ENCODE results near the gene TLCD2.
"Not testable (repeated sequence)": the region's sequence is repeated elsewhere in the genome, so short reads cannot be mapped to it uniquely, and the experiment has no call there.

Gene TLCD2

GRCh38 chr17:1735834-1736347 lies 25.7 kb upstream of the TLCD2 start:
- no peak for DNase-seq (ENCODE audit: low spot score)

- no peak for DNase-seq (ENCODE audit: low spot score)
These were observed 25.2 kb upstream of the TLCD2 start for GRCh38 chr17:1735418-1735817.

DNA sequence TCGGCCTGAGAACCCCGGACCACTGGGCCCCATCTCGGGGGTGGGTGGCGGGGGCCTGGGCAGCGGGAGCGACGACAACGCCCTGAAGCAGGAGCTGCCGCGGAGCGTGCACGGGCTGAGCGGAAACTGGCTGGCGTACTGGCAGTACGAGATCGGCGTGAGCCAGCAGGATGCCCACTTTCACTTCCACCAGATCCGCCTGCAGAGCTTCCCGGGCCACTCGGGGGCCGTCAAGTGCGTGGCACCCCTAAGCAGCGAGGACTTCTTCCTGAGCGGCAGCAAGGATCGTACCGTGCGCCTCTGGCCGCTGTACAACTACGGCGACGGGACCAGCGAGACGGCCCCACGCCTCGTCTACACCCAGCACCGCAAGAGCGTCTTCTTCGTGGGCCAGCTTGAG lies 23.6 kb upstream of the TLCD2 start:
- no peak for DNase-seq (ENCODE audit: low spot score)

DNA sequence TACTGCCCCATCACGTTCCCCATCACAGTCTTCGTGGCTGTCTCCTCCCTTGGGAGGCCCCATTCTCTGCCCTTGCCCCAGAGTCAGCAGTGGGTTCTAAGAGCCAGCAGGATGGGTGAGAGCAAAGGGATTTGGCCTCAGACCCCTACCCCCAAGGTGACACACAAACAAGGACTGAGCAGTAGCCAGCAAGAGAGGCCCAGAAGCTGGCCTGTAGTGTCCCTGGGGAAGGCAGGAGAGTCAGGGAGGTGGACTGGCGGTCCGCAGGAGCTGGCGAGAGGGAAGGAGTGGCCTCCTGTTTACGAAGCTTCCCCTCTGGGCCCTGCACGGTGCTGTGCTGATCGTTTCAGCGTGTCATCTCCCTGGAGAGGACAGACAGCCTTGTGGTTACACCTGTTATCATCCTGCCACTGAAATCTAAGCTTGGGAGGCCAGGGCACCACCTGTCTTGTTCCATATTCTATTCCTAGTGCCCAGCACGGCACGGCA lies 22.7 kb upstream of the TLCD2 start:
- no peak for DNase-seq (ENCODE audit: low spot score)

DNA sequence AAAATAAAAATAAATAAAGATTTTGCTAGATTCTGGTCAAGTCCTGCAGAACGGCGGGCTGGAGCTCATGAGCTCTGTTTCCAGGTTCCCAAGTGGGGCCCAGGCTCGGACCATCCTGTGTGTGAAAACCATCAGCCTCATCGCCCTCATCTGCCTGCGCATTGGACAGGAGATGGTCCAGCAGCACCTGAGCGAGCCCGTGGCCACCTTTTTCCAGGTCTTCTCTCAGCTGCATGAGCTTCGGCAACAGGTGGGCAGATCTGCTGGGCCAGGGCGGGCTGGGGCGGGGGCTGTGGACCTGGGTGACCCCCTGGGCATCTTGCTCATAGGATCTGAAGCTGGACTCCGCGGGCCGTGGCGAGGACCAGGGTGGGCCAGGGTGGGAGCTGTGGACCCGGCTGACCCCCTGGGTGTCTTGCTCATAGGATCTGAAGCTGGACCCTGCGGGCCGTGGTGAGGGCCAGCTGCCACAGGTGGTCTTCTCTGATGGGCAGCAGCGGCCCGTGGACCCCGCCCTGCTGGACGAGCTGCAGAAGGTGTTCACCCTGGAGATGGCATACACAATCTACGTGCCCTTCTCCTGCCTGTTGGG lies 22.2 kb upstream of the TLCD2 start:
- DNase-seq (ENCODE audit: low spot score), result no peak

DNA sequence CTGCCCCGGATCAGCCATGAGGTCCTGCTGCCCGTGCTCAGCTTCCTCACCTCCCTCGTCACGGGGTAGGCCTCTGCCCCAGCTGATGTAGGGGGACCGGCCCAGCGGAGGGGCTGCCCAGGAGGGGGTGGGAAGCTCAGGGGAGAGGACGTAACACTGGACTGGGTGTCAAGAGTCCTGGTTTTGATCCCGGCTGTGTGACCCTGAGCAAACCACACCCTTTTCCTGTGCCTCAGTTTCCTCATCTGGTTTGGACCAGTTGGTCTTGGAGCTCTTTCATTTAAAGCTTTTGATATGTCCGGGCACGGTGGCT lies 21.0 kb upstream of the TLCD2 start:
- no peak for DNase-seq (ENCODE audit: low spot score)

DNA sequence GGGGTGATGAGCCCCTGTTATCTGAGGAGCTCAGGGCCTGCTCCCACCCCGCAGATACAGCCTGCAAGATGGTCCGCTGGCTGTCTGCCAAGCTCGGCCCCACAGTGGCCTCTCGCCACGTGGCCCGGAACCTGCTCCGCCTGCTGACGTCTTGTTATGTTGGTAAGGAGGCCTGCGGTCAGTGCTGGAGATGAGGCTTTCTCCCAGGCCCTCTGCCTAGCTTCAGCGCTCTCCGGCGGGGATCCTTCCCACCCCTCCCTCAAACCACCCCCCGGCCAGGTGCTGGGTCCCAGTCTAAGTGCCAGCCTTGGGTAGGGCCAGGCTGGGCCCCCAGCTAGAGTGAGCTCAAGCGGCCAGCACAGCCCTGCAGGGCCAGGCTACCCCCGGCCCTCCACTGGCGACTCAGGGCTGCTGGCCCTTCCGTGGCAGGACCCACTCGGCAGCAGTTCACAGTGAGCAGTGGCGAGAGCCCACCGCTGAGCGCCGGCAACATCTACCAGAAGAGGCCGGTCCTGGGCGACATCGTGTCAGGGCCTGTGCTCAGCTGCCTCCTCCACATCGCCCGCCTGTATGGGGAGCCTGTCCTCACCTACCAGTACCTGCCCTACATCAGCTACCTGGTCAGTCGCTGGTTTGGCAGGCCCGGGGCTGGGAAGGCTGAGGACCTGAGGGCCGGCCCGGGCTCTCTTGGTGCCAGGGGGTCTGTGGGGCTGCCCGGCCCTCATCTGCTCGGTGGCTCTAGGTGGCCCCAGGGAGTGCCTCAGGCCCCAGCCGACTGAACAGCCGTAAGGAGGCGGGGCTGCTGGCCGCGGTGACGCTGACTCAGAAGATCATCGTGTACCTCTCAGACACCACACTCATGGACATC lies 20.4 kb upstream of the TLCD2 start:
- DNase-seq (ENCODE audit: low spot score), result no peak

DNA sequence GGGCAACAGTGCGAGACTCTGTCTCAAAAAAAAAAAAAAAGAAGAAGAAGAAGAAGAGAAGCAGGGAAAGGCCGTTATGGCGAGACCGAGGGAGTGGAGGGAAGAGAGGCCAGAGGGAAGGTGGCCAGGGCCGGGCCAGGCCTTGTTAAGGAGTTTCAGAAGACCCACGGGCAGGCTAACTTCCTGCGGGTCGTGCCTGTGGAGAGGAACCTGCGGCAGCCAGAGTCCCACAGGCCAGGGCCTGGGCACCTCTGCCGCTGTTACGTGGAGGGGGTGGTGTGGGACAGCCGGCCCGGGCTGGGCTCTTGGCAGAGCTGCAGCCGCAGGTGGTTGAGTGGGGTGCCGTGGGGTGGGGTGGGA lies 19.8 kb upstream of the TLCD2 start:
- DNase-seq (ENCODE audit: low spot score), result no peak

DNA sequence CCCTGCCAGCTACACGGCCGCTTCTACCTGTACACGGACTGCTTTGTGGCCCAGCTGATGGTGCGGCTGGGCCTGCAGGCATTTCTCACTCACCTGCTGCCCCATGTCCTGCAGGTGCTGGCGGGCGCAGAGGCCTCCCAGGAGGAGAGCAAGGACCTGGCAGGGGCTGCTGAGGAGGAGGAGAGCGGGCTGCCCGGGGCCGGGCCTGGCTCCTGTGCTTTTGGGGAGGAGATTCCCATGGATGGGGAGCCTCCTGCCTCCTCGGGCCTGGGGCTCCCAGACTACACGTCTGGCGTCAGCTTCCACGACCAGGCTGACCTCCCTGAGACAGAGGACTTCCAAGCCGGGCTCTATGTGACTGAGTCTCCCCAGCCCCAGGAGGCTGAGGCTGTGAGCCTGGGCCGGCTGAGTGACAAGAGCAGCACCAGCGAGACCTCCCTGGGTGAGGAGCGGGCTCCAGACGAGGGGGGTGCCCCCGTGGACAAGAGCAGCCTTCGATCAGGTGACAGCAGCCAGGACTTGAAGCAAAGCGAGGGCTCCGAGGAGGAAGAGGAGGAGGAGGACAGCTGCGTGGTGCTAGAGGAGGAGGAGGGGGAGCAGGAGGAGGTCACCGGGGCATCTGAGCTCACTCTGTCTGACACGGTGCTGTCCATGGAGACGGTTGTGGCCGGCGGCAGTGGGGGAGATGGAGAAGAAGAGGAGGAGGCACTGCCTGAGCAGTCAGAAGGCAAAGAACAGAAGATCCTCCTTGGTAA lies 17.9 kb upstream of the TLCD2 start:
- no peak for DNase-seq (ENCODE audit: low spot score)

DNA sequence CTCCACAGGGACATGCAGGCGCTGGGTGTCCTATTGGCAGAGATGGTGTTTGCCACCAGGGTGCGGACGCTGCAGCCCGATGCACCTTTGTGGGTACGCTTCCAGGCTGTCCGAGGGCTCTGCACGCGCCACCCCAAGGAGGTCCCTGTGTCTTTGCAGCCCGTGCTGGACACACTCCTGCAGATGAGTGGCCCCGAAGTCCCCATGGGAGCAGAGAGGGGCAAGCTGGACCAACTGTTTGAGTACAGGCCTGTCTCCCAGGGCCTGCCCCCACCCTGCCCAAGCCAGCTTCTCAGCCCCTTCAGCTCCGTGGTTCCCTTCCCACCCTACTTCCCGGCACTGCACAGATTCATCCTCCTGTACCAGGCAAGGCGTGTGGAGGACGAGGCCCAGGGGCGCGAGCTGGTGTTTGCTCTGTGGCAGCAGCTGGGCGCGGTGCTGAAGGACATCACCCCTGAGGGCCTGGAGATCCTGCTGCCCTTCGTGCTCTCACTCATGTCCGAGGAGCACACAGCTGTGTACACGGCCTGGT lies 17.1 kb upstream of the TLCD2 start:
- no peak for DNase-seq (ENCODE audit: low spot score)

- DNase-seq (ENCODE audit: low spot score), result no peak
These were observed 16.6 kb upstream of the TLCD2 start for GRCh38 chr17:1726626-1727257.

DNA sequence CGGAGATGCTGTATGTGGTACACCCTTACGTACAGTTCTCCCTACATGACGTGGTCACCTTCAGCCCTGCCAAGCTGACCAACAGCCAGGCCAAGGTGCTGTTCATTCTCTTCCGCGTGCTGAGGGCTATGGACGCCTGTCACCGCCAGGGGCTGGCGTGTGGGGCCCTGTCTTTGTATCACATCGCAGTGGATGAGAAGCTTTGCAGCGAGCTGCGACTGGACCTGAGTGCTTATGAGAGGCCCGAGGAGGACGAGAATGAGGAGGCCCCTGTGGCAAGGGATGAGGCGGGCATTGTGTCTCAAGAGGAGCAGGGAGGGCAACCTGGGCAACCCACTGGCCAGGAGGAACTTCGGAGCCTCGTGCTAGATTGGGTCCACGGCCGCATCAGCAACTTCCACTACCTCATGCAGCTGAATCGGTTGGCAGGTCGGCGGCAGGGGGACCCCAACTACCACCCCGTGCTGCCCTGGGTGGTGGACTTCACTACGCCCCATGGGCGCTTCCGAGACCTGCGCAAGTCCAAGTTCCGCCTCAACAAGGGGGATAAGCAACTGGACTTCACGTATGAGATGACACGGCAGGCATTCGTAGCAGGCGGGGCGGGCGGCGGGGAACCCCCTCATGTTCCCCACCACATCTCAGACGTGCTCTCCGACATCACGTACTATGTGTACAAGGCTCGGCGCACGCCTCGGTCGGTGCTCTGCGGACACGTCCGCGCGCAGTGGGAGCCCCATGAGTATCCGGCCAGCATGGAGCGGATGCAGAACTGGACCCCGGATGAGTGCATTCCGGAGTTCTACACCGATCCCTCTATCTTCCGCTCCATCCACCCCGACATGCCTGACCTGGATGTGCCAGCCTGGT lies 15.7 kb upstream of the TLCD2 start:
- no peak for DNase-seq (ENCODE audit: low spot score)

GRCh38 chr17:1724869-1725641 lies 14.9 kb upstream of the TLCD2 start:
- DNase-seq (ENCODE audit: low spot score), result no peak

GRCh38 chr17:1724351-1724868 lies 14.2 kb upstream of the TLCD2 start, which contains the start of gene WDR81:
TSS of gene WDR81 (plus strand) at chr17:1724704. CDS start at chr17:1724960, 256 bp downstream.
- peak; percentile 89 for DNase-seq (ENCODE audit: low spot score)

GRCh38 chr17:1722022-1722421 lies 11.8 kb upstream of the TLCD2 start:
- not testable (repeated sequence) for DNase-seq (ENCODE audit: low spot score)

DNA sequence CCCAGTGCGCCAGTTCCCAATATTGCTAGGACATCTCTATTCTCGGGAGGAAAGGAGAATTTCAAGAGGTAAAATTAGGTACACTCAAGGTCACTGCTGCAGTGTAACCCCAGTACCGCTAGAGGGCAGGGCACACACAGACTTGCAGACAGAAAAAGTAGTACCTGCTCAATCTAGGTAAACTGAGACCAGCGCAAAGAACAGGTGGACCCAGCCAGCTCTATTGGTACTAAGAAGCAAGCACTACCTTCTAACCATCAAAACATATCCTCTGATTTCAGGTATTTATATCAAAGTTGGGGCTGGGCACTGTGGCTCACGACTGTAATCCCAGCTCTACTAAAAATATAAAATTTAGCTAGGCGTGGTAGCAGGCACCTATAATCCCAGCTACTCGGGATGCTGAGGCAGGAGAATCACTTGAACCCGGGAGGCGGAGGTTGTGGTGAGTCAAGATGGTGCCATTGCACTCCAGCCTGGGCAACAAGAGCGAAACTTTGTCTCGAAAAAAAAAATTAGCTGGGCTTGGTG lies 10.7 kb upstream of the TLCD2 start:
- peak; percentile 71 for DNase-seq (ENCODE audit: low spot score)

DNA sequence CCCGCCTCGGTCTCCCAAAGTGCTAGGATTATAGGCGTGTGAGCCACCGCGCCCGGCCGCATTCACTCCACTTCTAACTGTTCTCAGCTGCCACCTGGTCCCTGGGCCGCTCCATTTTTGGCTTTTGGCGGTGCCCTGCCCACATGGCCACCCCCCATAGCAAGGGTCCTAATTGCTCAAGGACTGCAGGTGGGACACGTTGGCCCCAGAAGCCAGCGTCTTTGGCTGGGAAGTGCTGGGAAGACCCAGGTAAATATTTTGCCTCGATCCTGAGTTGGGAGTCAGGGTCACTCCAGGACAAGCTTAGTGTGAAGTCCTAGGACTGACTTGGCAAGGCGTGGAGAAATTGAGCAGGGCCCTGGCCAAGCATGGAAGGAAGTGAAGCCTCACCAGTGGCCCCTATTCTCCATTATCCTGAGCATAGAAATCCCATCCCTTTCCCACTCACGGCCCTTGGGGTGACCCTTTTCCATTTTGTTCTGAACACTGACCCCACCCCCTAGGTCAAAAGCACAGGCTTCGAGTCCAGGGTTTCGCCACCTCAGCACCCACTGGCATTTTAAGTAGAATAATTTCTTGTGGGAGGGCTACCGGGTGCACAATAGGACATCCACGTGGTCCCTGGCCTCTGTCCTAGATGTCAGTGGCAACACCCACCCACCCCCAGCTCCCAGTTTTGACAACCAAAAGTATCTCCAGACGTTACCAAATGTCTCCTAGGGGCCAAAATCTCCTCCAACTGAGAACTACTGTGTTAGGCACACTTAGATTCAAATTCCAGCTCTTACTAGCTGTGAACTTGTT lies 8.4 kb upstream of the TLCD2 start:
- no peak for DNase-seq (ENCODE audit: low spot score)

DNA sequence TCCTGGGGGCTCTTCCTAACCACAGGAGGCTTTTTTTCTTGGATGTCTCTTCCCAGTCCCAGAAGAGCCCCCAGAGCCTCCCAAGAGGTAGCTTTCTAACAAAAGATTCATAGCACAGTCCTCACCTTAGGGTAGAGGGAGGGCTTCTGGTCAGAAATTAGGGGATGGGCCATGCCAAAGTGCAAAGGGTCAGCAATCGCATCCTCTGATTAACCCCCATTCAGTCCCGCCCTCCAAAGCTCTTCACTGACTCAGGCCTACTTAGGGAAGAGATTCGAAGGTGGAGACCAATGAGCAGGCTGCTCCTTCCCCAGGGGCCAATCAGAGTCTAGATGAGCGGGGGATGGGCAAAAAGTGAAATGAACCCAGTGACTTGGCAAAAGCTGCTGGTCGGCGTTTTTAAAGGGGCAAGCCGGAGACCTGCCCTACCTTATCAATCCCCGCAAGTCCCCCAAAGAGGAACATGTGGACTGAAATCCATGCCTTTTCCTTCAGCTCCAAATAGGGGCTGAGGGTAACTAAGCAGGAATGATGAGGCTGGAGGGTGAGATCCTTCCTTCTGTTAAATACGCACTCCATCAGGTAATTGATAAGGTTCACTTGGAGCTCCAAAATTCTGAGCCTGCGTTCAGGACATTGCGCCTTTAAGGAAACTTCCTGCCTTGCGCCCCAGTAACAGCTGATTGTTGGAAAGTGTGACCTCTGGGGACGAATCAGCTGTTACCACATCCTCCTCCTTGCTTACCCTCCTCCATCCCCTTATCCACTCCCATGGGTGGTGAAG lies 6.9 kb upstream of the TLCD2 start:
- peak; percentile 97 for DNase-seq (ENCODE audit: low spot score)
